Measurements from ENCODE around the gene ETV4. TPM values are rescaled to one million over a fixed set of nuclear protein-coding genes. Genes with fewer than 3 reads are reported as not detected.
A peak's percentile ranks its signal among the peaks of the same experiment; 100 is the strongest.

The ETV4 gene
- total and polyA plus RNA-seq, 2 of the 13 experiments (the other 11 are each of a cell fraction or from before 2014, with no cell fraction given), result 128 to 330 TPM

- TF ChIP-seq HOMEZ (CRISPR knock-in tag; IDR thresholded peaks at IDR 0.05; ENCODE audit: low read depth) (peak; percentile 31; the same call in 1 of the 2 replicates), ZBTB2 (CRISPR knock-in tag; IDR thresholded peaks at IDR 0.05; ENCODE audit: low read depth) (no peak), ZNF263 (CRISPR knock-in tag; IDR thresholded peaks at IDR 0.05) (peak; percentile 35; the same call in 1 of the 2 replicates), PHF8 (CRISPR knock-in tag; IDR thresholded peaks at IDR 0.05) (peak; percentile 11; the same call in 1 of the 2 replicates), ZNF615 (CRISPR knock-in tag; IDR thresholded peaks at IDR 0.05; ENCODE audit: borderline replicate concordance) (0 out of 2 replicates have a peak, but pooled peaks have one; percentile 33), PAXIP1 (CRISPR knock-in tag; conservative IDR thresholded peaks at IDR 0.05) (peak; percentile 93), NCOA2 (CRISPR knock-in tag; IDR thresholded peaks at IDR 0.05) (0 out of 2 replicates have a peak, but pooled peaks have one; percentile 62), SOX5 (CRISPR knock-in tag; IDR thresholded peaks at IDR 0.05; ENCODE audit: borderline replicate concordance) (peak; percentile 76; the same call in 1 of the 2 replicates), ZNF644 (CRISPR knock-in tag; IDR thresholded peaks at IDR 0.05; ENCODE audit: low read depth) (peak; percentile 53; the same call in 1 of the 2 replicates), ZNF605 (CRISPR knock-in tag; IDR thresholded peaks at IDR 0.05) (peak; percentile 72), ZNF780A (CRISPR knock-in tag; IDR thresholded peaks at IDR 0.05) (no peak), RARA (CRISPR knock-in tag; IDR thresholded peaks at IDR 0.05) (peak; percentile 57), ZNF574 (CRISPR knock-in tag; IDR thresholded peaks at IDR 0.05) (peak; percentile 57), ONECUT2 (CRISPR knock-in tag; IDR thresholded peaks at IDR 0.05) (no peak), GZF1 (CRISPR knock-in tag; IDR thresholded peaks at IDR 0.05) (no peak), BORCS8-MEF2B (CRISPR knock-in tag; IDR thresholded peaks at IDR 0.05) (peak; percentile 32; the same call in 1 of the 2 replicates), ZNF672 (CRISPR knock-in tag; IDR thresholded peaks at IDR 0.05) (no peak), SIX4 (CRISPR knock-in tag; IDR thresholded peaks at IDR 0.05) (peak; percentile 25; the same call in 1 of the 2 replicates), CSRNP2 (CRISPR knock-in tag; conservative IDR thresholded peaks at IDR 0.05; ENCODE audit: low read depth) (no peak)
Measured at GRCh38 chr17:43552229-43552837, 6.2 kb upstream of the ETV4 start (continued).
